Adrenal gland (tissue), 12 donors: ENCODE measurements around the gene COQ5. TPM values are rescaled to one million over a fixed set of nuclear protein-coding genes. Genes with fewer than 3 reads are reported as not detected.

Experiments used
- DNase-seq, 7 donors: peaks; one replicate each; pipeline ENCODE4 v3.0.0-alpha.2; 2019 to 2020
- H3K27ac ChIP-seq, 5 donors: fragments of 200-600 bp; sonication (generic) in 4 of 5; 1 replicate in 3 of 5; 2 replicates in 2 of 5; pipeline versions ENCODE4 v1.5.1 to v1.8.0; 2016 to 2020; ENCODE audit warnings: mild to moderate bottlenecking in 1 of 5
- H3K27me3 ChIP-seq: fragments of 200-600 bp; 2 replicates; pipeline ENCODE4 v1.8.0; 2021
- H3K36me3 ChIP-seq, 2 donors: fragments of 200-600 bp; replicated peaks in 1 of 2; 1 replicate in 1 of 2; 2 replicates in 1 of 2; pipeline versions ENCODE4 v1.5.1 to v1.8.0; 2018 to 2022
- H3K4me1 ChIP-seq, 2 donors: fragments of 200-600 bp; replicated peaks in 1 of 2; 1 replicate in 1 of 2; 2 replicates in 1 of 2; pipeline versions ENCODE4 v1.5.1 to v1.8.0; 2018 to 2021
- H3K4me3 ChIP-seq, 4 donors: fragments of 200-600 bp; sonication (generic) in 3 of 4; one replicate each; pipeline ENCODE4 v1.5.1; 2016 to 2018
- H3K9me3 ChIP-seq, 3 donors: fragments of 200-600 bp; sonication (generic) in 1 of 3; replicated peaks in 1 of 3; 1 replicate in 2 of 3; 2 replicates in 1 of 3; pipeline versions ENCODE4 v1.5.1 to v1.8.0; 2016 to 2021
- POLR2A ChIP-seq, 2 donors: fragments of 450-650 bp; IDR thresholded peaks; one replicate each; pipeline ENCODE4 v1.6.1; 2017; ENCODE audit warnings: antibody characterized with exemption in 2 of 2, mild to moderate bottlenecking in 2 of 2, moderate library complexity in 1 of 2
- WGBS, 4 donors: extraction: QIAGEN DNeasy Blood & Tissue Kit in 2 of 4; methylation state at CpG; one replicate each; pipeline versions ENCODE4 v1.1.5 to v1.1.7; 2013 to 2017; 5-methylcytosine and 5-hydroxymethylcytosine counted together
- intact Hi-C, 2 donors: fragments of 100-400 bp; cut with DNase I; formaldehyde crosslinking; loops; one replicate each; pipeline versions ENCODE4 v1.14.1 to v1.15.0; 2022 to 2023
- polyA plus RNA-seq, 3 donors: library from polyadenylated mRNA; stranded (reverse); fragments of 200-250 nt in 2 of 3; fragments of 350-450 nt in 1 of 3; fragmentation: Illumina TruSeq in 1 of 3; extraction: RNeasy Lipid Tissue Mini Kit (QIAGEN cat#74804) in 1 of 3; gene quantifications; one replicate each; pipeline ENCODE4 v1.2.3, GENCODE V29; 2013 to 2014
- total RNA-seq, 9 donors: library from RNA; depleted of rRNA in 4 of 9; stranded (reverse); fragments of >200 nt in 4 of 9; fragments of 120-200 nt in 1 of 9; fragmentation: NEBNext Ultra II Directional in 1 of 9; extraction: Animal tissue kit (Norgen Biotek cat#: 25700) in 1 of 9; gene quantifications; one replicate each; pipeline versions ENCODE4 v1.1.0 to v1.2.4, GENCODE V29; 2013 to 2023
- TF ChIP-seq, protein P1 (sequence below), 6 experiments: fragments of 450-650 bp in 4 of 6; fragments of 200-600 bp in 2 of 6; sonication (generic) in 1 of 6; IDR thresholded peaks; 1 replicate in 5 of 6; 2 replicates in 1 of 6; pipeline versions ENCODE4 v1.5.1 to v1.8.0; 2016 to 2021; ENCODE audit warnings: antibody characterized with exemption in 6 of 6, mild to moderate bottlenecking in 2 of 6, moderate library complexity in 1 of 6
- donor health status: healthy with polysubstance abuse.
- donor health status: Bipolar disorder and iron deficiency.
- donor health status: DM: yes; HTN: yes; CAD: no.
- donor health status: DM: no; HTN: no; CAD: no.
- donor health status: DM: no; HTN: no; CAD: no.
- donor health status: DM: yes; HTN: yes; CAD: no.

COQ5 gene
- total and polyA plus RNA-seq, 12 donors: 24.9 to 74.4 (median 34.7) TPM

DNA sequence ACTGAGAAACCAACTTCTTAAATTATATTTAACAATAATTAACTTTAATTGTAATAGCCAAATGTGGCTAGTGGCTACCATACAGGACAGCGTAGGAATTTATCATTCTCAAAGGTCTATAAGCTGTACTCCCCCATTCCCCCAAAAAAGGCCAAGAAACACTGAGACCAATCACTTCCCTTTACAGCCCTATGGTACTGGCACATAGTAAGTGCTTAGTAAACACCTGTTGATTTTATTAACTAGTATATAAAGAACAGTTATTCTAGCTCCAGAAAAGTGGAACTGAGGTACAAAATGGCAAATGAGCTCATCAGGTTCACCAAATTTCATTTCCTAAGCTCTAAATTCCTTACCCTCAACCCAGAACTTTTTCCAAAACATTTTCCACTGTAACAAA, 53.3 kb downstream of the COQ5 start:
- 95 to 100% (median 98%) methylated on average over 1 of the region's 1 CpG for WGBS, 4 donors
- peaks cover under 1 to 16% of the 10 kb centered on the region in 2 donors for H3K4me1 ChIP-seq
- no peaks in the 10 kb centered on the region for H3K27me3 ChIP-seq
- no peaks in the 10 kb centered on the region for H3K36me3 ChIP-seq
- no peak for DNase-seq
- intact Hi-C loops: no loop called here
- H3K27ac ChIP-seq: no peak overlapping the region
- no peak for TF ChIP-seq POLR2A (IDR thresholded peaks at IDR 0.05)
- TF ChIP-seq, protein P1, sequence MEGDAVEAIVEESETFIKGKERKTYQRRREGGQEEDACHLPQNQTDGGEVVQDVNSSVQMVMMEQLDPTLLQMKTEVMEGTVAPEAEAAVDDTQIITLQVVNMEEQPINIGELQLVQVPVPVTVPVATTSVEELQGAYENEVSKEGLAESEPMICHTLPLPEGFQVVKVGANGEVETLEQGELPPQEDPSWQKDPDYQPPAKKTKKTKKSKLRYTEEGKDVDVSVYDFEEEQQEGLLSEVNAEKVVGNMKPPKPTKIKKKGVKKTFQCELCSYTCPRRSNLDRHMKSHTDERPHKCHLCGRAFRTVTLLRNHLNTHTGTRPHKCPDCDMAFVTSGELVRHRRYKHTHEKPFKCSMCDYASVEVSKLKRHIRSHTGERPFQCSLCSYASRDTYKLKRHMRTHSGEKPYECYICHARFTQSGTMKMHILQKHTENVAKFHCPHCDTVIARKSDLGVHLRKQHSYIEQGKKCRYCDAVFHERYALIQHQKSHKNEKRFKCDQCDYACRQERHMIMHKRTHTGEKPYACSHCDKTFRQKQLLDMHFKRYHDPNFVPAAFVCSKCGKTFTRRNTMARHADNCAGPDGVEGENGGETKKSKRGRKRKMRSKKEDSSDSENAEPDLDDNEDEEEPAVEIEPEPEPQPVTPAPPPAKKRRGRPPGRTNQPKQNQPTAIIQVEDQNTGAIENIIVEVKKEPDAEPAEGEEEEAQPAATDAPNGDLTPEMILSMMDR (IDR thresholded peaks at IDR 0.05): no peak
- no peaks in the 10 kb centered on the region for H3K9me3 ChIP-seq
- no peak overlapping the region for H3K4me3 ChIP-seq

DNA sequence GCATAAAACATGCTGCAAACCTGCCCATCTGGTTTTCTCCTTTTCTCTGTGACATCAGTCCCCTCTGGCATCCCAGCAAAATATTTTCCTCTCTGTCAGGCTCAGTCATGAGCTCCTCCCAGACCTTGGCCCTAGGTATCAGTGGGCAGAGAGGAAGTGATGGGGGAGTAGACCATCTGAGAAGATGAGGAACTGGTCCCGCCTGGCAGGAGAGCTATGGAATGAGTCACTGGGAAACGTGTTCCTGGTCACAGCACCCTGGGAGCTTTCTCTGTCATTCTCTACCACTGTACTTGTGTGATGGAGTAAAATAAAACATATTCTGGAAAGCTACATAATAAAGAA, 54.4 kb downstream of the COQ5 start:
- Histone ChIP-seq H3K27ac (peak overlapping the region in 1 of 5 donors; percentile 19), H3K36me3 (no peaks in the 10 kb centered on the region), H3K4me3 (no peak overlapping the region), H3K9me3 (no peaks in the 10 kb centered on the region), H3K27me3 (no peaks in the 10 kb centered on the region), H3K4me1 (peaks cover 6 to 22% of the 10 kb centered on the region in 2 donors)
- WGBS, 4 donors: 4 to 29% (median 15%) methylated on average over 2 of the region's 2 CpGs
- intact Hi-C loops: no loop called here
- peak; percentile 42 to 78 (median 52) for DNase-seq
- TF ChIP-seq, protein P1 (IDR thresholded peaks at IDR 0.05): no peak

DNA sequence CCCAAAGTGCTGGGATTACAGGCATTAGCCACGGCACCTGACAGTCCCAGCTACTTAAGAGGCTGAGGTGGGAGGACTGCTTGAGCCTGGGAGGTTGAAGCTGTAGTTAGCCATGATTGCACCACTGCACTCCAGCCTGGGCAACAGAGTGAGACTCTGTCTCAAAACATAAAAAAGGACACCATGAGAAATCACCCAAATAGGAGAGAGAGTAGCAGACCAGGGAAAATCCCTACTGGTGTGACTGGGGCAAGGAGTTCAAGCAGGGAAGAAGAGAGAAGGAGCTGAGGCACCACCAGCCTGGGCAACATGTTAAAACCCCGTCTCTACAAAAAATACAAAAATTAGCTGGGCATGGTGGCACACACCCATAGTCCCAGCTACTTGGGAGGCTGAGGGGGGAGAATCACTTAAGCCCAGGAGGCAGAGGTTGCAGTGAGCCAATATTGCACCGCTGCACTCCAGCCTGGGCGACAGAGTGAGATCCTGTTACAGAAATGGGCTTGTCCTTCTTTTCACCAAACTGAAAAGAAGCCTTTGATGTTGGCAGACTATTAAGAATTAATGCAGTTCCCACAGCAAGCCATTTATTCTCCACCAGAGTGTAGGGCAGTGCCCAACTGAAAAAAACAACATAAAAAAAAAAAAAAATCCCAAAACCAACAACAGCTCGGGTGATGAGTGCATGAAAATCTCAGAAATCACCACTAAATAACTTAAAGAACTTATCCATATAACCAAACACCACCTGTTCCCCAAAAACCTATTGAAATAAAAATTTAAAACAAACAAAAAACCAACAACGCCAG, 54.9 kb downstream of the COQ5 start:
- Histone ChIP-seq H3K27me3 (no peaks in the 10 kb centered on the region), H3K27ac (peak overlapping the region in 1 of 5 donors; percentile 19), H3K36me3 (no peaks in the 10 kb centered on the region), H3K4me1 (peaks cover 6 to 22% of the 10 kb centered on the region in 2 donors), H3K4me3 (no peak overlapping the region), H3K9me3 (no peaks in the 10 kb centered on the region)
- no peak for TF ChIP-seq POLR2A (IDR thresholded peaks at IDR 0.05)
- TF ChIP-seq, protein P1 (IDR thresholded peaks at IDR 0.05): no peak
- no peak for DNase-seq
- WGBS, 4 donors: 71 to 81% (median 78%) methylated on average over 6 of the region's 6 CpGs
- intact Hi-C loops: no loop called here

DNA sequence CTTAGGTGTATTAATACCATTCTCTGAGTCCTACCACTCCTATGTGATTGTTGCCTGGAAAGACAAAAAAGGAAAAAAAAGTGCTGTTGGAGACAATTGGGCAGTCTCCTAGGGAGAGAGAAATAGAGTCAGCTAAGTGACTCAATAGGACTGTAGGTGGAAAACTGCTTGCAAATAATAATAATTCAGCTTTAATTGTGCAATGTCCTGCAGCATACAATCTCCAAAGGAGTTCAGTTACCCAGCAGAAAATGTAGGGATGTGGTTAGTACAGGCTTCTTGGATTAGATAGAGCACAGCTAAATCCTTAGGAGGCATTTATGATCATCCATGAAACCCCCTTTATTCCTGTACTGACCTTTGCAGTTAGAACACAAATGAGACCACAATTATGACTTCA, 56.4 kb downstream of the COQ5 start:
- no peaks in the 10 kb centered on the region for H3K9me3 ChIP-seq
- no peak overlapping the region for H3K4me3 ChIP-seq
- H3K36me3 ChIP-seq: no peaks in the 10 kb centered on the region
- H3K4me1 ChIP-seq: peaks cover 6 to 26% of the 10 kb centered on the region in 2 donors
- H3K27me3 ChIP-seq: no peaks in the 10 kb centered on the region
- no peak for DNase-seq
- intact Hi-C loops: no loop called here
- H3K27ac ChIP-seq: no peak overlapping the region
- no peak for TF ChIP-seq POLR2A (IDR thresholded peaks at IDR 0.05)
- TF ChIP-seq, protein P1 (IDR thresholded peaks at IDR 0.05): no peak
